ENCODE measurements around the gene EBF4. TPM values are rescaled to one million over a fixed set of nuclear protein-coding genes. Genes with fewer than 3 reads are reported as not detected.

EBF4 gene
- total RNA-seq, 1 experiment from 2014 or later = not detected

- DNase-seq (ENCODE audit: unreplicated experiment) = no peak
- H3K27ac Mint-ChIP-seq (ENCODE audit: low read depth, unreplicated experiment) = no peak overlapping the region
- intact Hi-C loops (cut with micrococcal nuclease) = no loop called here
- ChIA-PET CTCF (interaction anchor here (0.8 to 1.6 kb wide), 2 partner anchors 11 to 28 kb away, joined by 3 to 6 read pairs; no protein-coding TSS in a partner anchor), POLR2A (no interaction called here)
- peaks cover 34% of the 10 kb centered on the region for H3K4me1 Mint-ChIP-seq (ENCODE audit: insufficient read depth, unreplicated experiment)
- peaks cover 82% of the 10 kb centered on the region for H3K36me3 Mint-ChIP-seq (ENCODE audit: insufficient read depth, unreplicated experiment)
- TF ChIP-seq CTCF (IDR thresholded peaks at IDR 0.05; ENCODE audit: unreplicated experiment) = no peak
- H3K27me3 Mint-ChIP-seq (ENCODE audit: insufficient read depth, unreplicated experiment) = no peaks in the 10 kb centered on the region
- no peak overlapping the region for H3K4me3 Mint-ChIP-seq (ENCODE audit: unreplicated experiment)
- no peaks in the 10 kb centered on the region for H3K9me3 Mint-ChIP-seq (ENCODE audit: unreplicated experiment)
- BruUV-seq (replicated peaks) = no TSS peak
These were observed 34.9 kb upstream of the EBF4 start for GRCh38 chr20:2657674-2658073.

GRCh38 chr20:2658414-2659354 is 33.9 kb upstream of the EBF4 start:
- ChIA-PET CTCF (interaction anchor here (0.6 kb wide), 1 partner anchor 22 kb away, joined by 3 read pairs; no protein-coding TSS in a partner anchor), POLR2A (interaction anchor here (0.5 to 1.5 kb wide), 4 partner anchors 9 to 315 kb away, joined by 3 to 4 read pairs (median 4); no protein-coding TSS in a partner anchor)
- Mint-ChIP-seq H3K9me3 (ENCODE audit: unreplicated experiment) (no peaks in the 10 kb centered on the region), H3K36me3 (ENCODE audit: insufficient read depth, unreplicated experiment) (peaks cover 79% of the 10 kb centered on the region), H3K4me1 (ENCODE audit: insufficient read depth, unreplicated experiment) (peaks cover 34% of the 10 kb centered on the region), H3K27ac (ENCODE audit: low read depth, unreplicated experiment) (no peak overlapping the region), H3K4me3 (ENCODE audit: unreplicated experiment) (no peak overlapping the region), H3K27me3 (ENCODE audit: insufficient read depth, unreplicated experiment) (no peaks in the 10 kb centered on the region)
- TF ChIP-seq CTCF (IDR thresholded peaks at IDR 0.05; ENCODE audit: unreplicated experiment) = no peak
- DNase-seq (ENCODE audit: unreplicated experiment) = no peak
- BruUV-seq (replicated peaks) = no TSS peak
- intact Hi-C loops (cut with micrococcal nuclease) = no loop called here

- POLR2A ChIA-PET = interaction anchor here (1.5 to 11.0 kb wide), 2 partner anchors 7 to 190 kb away, joined by 3 to 241 read pairs; partner anchors contain the start of gene NOP56
- Mint-ChIP-seq H3K4me1 (ENCODE audit: insufficient read depth, unreplicated experiment) (peaks cover 32% of the 10 kb centered on the region), H3K9me3 (ENCODE audit: unreplicated experiment) (no peaks in the 10 kb centered on the region), H3K27ac (ENCODE audit: low read depth, unreplicated experiment) (no peak overlapping the region), H3K4me3 (ENCODE audit: unreplicated experiment) (no peak overlapping the region), H3K27me3 (ENCODE audit: insufficient read depth, unreplicated experiment) (no peaks in the 10 kb centered on the region), H3K36me3 (ENCODE audit: insufficient read depth, unreplicated experiment) (peaks cover 78% of the 10 kb centered on the region)
- no peak for DNase-seq (ENCODE audit: unreplicated experiment)
- intact Hi-C loops (cut with micrococcal nuclease) = no loop called here
- no peak for TF ChIP-seq CTCF (IDR thresholded peaks at IDR 0.05; ENCODE audit: unreplicated experiment)
- CTCF ChIA-PET = no interaction called here
- no TSS peak for BruUV-seq (replicated peaks)
These were observed 33.0 kb upstream of the EBF4 start for GRCh38 chr20:2659547-2659946.

DNA sequence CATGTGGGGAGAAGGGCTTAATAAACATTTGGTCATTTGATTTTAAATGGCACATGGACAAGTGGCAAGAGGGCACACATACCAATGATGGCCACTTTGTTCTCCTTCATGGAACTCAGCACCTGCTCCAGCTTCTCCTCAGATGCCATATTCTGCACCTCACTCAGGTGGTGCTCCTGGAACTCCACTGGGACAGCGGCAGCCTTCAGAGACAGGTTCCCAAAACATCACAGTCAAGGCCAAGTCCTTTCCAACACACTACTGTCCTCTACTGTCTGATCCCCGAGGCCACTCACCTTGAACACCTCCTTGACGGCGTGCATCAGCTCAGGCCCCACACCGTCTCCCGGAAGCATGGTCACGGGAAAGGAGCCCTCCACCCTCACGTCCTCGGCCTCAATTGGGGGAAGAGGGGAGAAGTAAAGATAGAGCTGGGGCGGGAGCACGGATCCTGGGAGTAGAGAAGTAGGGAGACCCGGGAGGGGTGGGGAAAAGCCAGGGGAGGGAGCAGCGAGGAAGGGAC is 29.2 kb upstream of the EBF4 start:
- Mint-ChIP-seq H3K4me1 (ENCODE audit: insufficient read depth, unreplicated experiment) (peaks cover 16% of the 10 kb centered on the region), H3K36me3 (ENCODE audit: insufficient read depth, unreplicated experiment) (peaks cover 46% of the 10 kb centered on the region), H3K27me3 (ENCODE audit: insufficient read depth, unreplicated experiment) (peaks cover 7% of the 10 kb centered on the region), H3K27ac (ENCODE audit: low read depth, unreplicated experiment) (peak overlapping the region; percentile 96), H3K9me3 (ENCODE audit: unreplicated experiment) (no peaks in the 10 kb centered on the region), H3K4me3 (ENCODE audit: unreplicated experiment) (peak overlapping the region; percentile 77)
- intact Hi-C loops (cut with micrococcal nuclease) = no loop called here
- CTCF ChIA-PET = interaction anchor here (0.6 to 2.3 kb wide), 6 partner anchors 9 to 898 kb away, joined by 3 to 10 read pairs (median 4); no protein-coding TSS in a partner anchor
- POLR2A ChIA-PET = interaction anchor here (0.5 to 11.0 kb wide), 10 partner anchors 11 to 302 kb away, joined by 3 to 241 read pairs (median 7); partner anchors contain the start of genes NOP56, PCED1A, SNRPB and VPS16
- BruUV-seq (replicated peaks) = TSS peak; percentile 37
- no peak for TF ChIP-seq CTCF (IDR thresholded peaks at IDR 0.05; ENCODE audit: unreplicated experiment)
- DNase-seq (ENCODE audit: unreplicated experiment) = no peak

Measured in MCF 10A (cell line).